A673 (cell line): ENCODE results near the gene ADCY5. TPM values are rescaled to one million over a fixed set of nuclear protein-coding genes. Genes with fewer than 3 reads are reported as not detected.

Experiments
- BruUV-seq: library from RNA; stranded (reverse); fragments of 400-500 nt; replicated peaks from 2 replicates; lab custom pipeline; 2021; lab: Mats Ljungman, UMichigan
- CTCF ChIA-PET: fragments of 300-600 bp; sonication (Branson Sonifier 250); formaldehyde crosslinking; loops from one replicate; lab custom pipeline; 2022; ENCODE audit warnings: antibody characterized with exemption; lab: Charles Lee
- POLR2A ChIA-PET: fragments of 300-600 bp; sonication (Branson Sonifier 250); formaldehyde crosslinking; loops from one replicate; lab custom pipeline; 2022; ENCODE audit warnings: antibody characterized with exemption; ENCODE audit not compliant: low non-redundant PET; lab: Charles Lee
- DNase-seq: peaks from one replicate; pipeline ENCODE4 v3.0.0-alpha.2; 2015; ENCODE audit warnings: low spot score
- H3K27ac ChIP-seq: fragments of 200-600 bp; sonication (generic); 2 replicates; pipeline ENCODE4 v1.5.1; 2016; ENCODE audit warnings: mixed run types, low read depth, mild to moderate bottlenecking, mixed read lengths, antibody characterized with exemption, low read length; ENCODE audit not compliant: poor library complexity, severe bottlenecking
- H3K27me3 ChIP-seq: fragments of 200-600 bp; sonication (generic); replicated peaks from 2 replicates; pipeline ENCODE4 v1.6.1; 2017; ENCODE audit warnings: mixed run types, low read depth, mild to moderate bottlenecking, mixed read lengths, antibody characterized with exemption, low read length; ENCODE audit not compliant: insufficient read depth, poor library complexity
- H3K36me3 ChIP-seq: fragments of 200-600 bp; sonication (generic); 2 replicates; pipeline ENCODE4 v1.6.1; 2016; ENCODE audit warnings: mixed run types, mild to moderate bottlenecking, mixed read lengths, antibody characterized with exemption, low read length; ENCODE audit not compliant: insufficient read depth, poor library complexity, severe bottlenecking
- H3K4me1 ChIP-seq: fragments of 200-600 bp; sonication (generic); 2 replicates; pipeline ENCODE4 v1.6.1; 2017; ENCODE audit warnings: mixed run types, mild to moderate bottlenecking, mixed read lengths, antibody characterized with exemption, low read length; ENCODE audit not compliant: insufficient read depth, poor library complexity, severe bottlenecking
- H3K4me3 ChIP-seq: fragments of 200-600 bp; sonication (generic); 2 replicates; pipeline ENCODE4 v1.5.1; 2016; ENCODE audit warnings: low read depth, mixed run types, mild to moderate bottlenecking, mixed read lengths, low read length; ENCODE audit not compliant: poor library complexity, severe bottlenecking
- H3K9me3 ChIP-seq: fragments of 200-600 bp; sonication (generic); 2 replicates; pipeline ENCODE4 v1.6.1; 2016; ENCODE audit warnings: mixed run types, low read depth, mild to moderate bottlenecking, mixed read lengths, antibody characterized with exemption, low read length; ENCODE audit not compliant: poor library complexity, severe bottlenecking
- CTCF ChIP-seq: fragments of 300-800, 200-600 bp; sonication (generic); conservative IDR thresholded peaks from 2 replicates; pipeline ENCODE4 v1.5.1; 2017; ENCODE audit warnings: low read depth, mild to moderate bottlenecking, antibody characterized with exemption, low read length, moderate library complexity, mixed read lengths
- EZH2 ChIP-seq: fragments of 200-600 bp; sonication (generic); IDR thresholded peaks from 2 replicates; pipeline ENCODE4 v1.6.1; 2017; ENCODE audit warnings: borderline replicate concordance, low read depth, mild to moderate bottlenecking, mixed read lengths, antibody characterized with exemption, low read length; ENCODE audit not compliant: poor library complexity, severe bottlenecking
- intact Hi-C: fragments of 100-400 bp; cut with micrococcal nuclease; formaldehyde crosslinking; loops from one replicate; pipeline ENCODE4 v1.10.0; 2022; ENCODE audit not compliant: unreplicated experiment
- total RNA-seq: library from RNA; stranded (reverse); gene quantifications from 2 replicates; pipeline ENCODE4 v1.2.3, GENCODE V29; 2021

The ADCY5 gene
- total RNA-seq, 1 experiment from 2014 or later = 0.21 TPM

GRCh38 chr3:123343296-123344174, 105.4 kb downstream of the ADCY5 start:
- TF ChIP-seq CTCF (no peak), EZH2 (no peak)
- no peaks in the 10 kb centered on the region for H3K36me3 ChIP-seq
- H3K27ac ChIP-seq = no peak overlapping the region
- POLR2A ChIA-PET = no interaction called here
- H3K9me3 ChIP-seq = no peaks in the 10 kb centered on the region
- CTCF ChIA-PET = no interaction called here
- no peaks in the 10 kb centered on the region for H3K27me3 ChIP-seq
- intact Hi-C loops = no loop called here
- H3K4me1 ChIP-seq = no peaks in the 10 kb centered on the region
- no TSS peak for BruUV-seq
- H3K4me3 ChIP-seq = no peak overlapping the region
- DNase-seq = no peak

- no TSS peak for BruUV-seq
Measured at GRCh38 chr3:123342631-123343080, 106.2 kb downstream of the ADCY5 start.

More at GRCh38 chr3:123342631-123343080, 106.2 kb downstream of the ADCY5 start:
- TF ChIP-seq CTCF = no peak
- no peak for TF ChIP-seq EZH2
- Histone ChIP-seq H3K27ac (no peak overlapping the region), H3K27me3 (no peaks in the 10 kb centered on the region), H3K36me3 (no peaks in the 10 kb centered on the region), H3K4me3 (no peak overlapping the region), H3K4me1 (no peaks in the 10 kb centered on the region), H3K9me3 (no peaks in the 10 kb centered on the region)
- intact Hi-C loops = no loop called here
- CTCF ChIA-PET = no interaction called here
- DNase-seq = no peak
- POLR2A ChIA-PET = no interaction called here
